Muscle layer of colon (tissue), 2 donors: ENCODE data around the gene FAM193A.
"Not testable (repeated sequence)": the region's sequence is repeated elsewhere in the genome, so short reads cannot be mapped to it uniquely, and the experiment has no call there.

Source experiments
- H3K27ac ChIP-seq: one replicate; pipeline ENCODE4 v1.7.0; 2013; ENCODE audit warnings: low read depth, mild to moderate bottlenecking, low read length, moderate library complexity
- H3K27me3 ChIP-seq, 2 donors: one replicate each; pipeline ENCODE4 v1.7.0; 2013; ENCODE audit warnings: low read length in 2 of 2, mild to moderate bottlenecking in 2 of 2; ENCODE audit not compliant: insufficient read depth in 2 of 2, control insufficient read depth in 1 of 2
- H3K36me3 ChIP-seq: one replicate; pipeline ENCODE4 v1.7.0; 2013; ENCODE audit warnings: mild to moderate bottlenecking, low read length; ENCODE audit not compliant: insufficient read depth
- H3K4me1 ChIP-seq: one replicate; pipeline ENCODE4 v1.7.0; 2013; ENCODE audit warnings: mild to moderate bottlenecking, low read length; ENCODE audit not compliant: insufficient read depth
- H3K4me3 ChIP-seq, 2 donors: one replicate each; pipeline ENCODE4 v1.7.0; 2013; ENCODE audit warnings: low read length in 2 of 2, low read depth in 1 of 2, mild to moderate bottlenecking in 1 of 2, moderate library complexity in 1 of 2
- H3K9ac ChIP-seq: one replicate; pipeline ENCODE4 v1.7.0; 2013; ENCODE audit warnings: low read length
- H3K9me3 ChIP-seq: one replicate; pipeline ENCODE4 v1.7.0; 2013; ENCODE audit warnings: mild to moderate bottlenecking, low read length
- donor health status: abdominal sarcoma.
- donor health status: Adenocarcinoma of cecum.

The FAM193A gene

DNA sequence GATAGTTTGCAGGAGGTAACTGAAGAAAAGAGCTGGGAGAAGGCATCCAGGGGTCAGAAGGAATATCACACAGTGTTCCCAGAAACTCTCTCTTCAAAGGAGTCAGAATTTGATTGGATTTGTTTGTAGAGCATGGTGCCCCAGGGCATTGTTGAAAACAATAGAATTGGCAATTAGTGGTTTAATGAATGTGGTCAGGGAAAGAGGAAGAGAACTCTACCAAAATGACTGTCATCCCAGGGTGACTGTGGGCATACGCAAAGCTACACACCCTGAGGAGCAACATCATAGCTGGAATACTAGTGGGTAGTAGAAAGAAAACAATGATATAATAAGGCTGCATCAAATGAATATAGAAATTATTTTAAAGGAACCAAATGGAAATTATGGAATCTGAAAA lies 198.2 kb downstream of the FAM193A start:
- Histone ChIP-seq H3K4me1 (no peaks in the 10 kb centered on the region), H3K9ac (no peak overlapping the region), H3K27me3 (no peaks in the 10 kb centered on the region), H3K27ac (no peak overlapping the region), H3K9me3 (no peaks in the 10 kb centered on the region), H3K4me3 (no peak overlapping the region), H3K36me3 (peaks cover 33% of the 10 kb centered on the region)

DNA sequence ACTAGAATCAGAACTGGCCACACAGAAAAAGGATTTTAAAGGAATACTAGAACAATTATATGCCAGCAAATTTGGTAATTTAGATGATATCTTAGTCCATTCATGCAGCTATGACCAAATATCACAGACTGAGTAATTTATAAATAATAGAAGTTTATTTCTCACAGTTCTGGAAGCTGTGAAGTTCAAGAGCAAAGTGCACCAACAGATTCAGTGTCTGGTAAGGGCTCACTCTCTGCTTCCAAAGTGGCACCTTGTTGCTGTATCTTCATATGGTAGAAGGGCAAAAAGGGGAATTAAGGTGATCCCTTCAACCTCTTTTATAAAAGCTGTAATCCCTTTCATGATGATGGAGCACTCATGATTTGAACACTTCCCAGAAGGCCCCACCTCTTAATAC lies 199.4 kb downstream of the FAM193A start:
- Histone ChIP-seq H3K27ac (no peak overlapping the region), H3K4me3 (no peak overlapping the region), H3K36me3 (peaks cover 33% of the 10 kb centered on the region), H3K9ac (no peak overlapping the region), H3K9me3 (no peaks in the 10 kb centered on the region), H3K4me1 (no peaks in the 10 kb centered on the region), H3K27me3 (no peaks in the 10 kb centered on the region)

DNA sequence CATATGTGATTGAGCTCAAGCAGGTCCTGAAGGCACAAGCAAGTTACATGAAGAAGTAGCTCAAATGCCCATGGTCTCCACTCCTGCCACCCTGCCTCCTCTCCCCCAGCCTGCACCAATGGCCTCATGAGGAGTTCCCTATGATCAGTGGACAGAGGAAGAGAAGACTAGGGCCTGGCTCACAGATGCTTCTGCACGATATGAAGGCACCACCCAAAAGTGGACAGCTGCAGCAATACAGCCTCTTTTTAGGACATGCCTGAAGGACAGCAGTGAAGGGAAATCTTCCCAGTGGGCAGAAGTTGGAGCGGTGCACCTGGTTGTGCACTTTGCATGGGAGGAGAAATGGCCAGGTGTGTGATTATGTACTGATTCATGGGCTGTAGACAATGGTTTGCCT lies 201.8 kb downstream of the FAM193A start:
- not testable (repeated sequence) for H3K4me1 ChIP-seq, H3K4me3 ChIP-seq, H3K9ac ChIP-seq, H3K27me3 ChIP-seq, H3K27ac ChIP-seq, H3K9me3 ChIP-seq
- peaks cover 23% of the 10 kb centered on the region for H3K36me3 ChIP-seq

DNA sequence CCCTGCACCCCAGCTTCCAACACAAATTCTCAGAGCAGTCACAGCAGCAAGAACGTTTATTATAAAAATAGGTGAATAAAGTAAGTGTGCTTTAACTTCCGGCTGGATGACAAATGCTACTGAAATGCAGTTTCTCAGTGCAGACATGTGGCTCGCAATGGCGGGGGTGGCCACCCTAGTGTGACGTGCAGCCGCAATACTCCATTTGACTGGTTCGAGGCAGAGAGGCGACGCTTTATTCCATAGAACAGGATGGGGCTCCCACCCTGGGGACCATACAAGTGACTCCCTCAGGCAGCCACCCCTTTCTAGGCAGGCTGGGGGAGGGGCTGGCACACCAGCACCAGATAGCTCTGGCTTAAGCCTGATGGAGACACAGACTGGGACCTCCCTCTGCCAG lies 205.2 kb downstream of the FAM193A start:
- Histone ChIP-seq H3K4me3 (no peak overlapping the region), H3K36me3 (peaks cover 45% of the 10 kb centered on the region), H3K27me3 (no peaks in the 10 kb centered on the region), H3K27ac (no peak overlapping the region), H3K4me1 (no peaks in the 10 kb centered on the region), H3K9me3 (no peaks in the 10 kb centered on the region), H3K9ac (no peak overlapping the region)

DNA sequence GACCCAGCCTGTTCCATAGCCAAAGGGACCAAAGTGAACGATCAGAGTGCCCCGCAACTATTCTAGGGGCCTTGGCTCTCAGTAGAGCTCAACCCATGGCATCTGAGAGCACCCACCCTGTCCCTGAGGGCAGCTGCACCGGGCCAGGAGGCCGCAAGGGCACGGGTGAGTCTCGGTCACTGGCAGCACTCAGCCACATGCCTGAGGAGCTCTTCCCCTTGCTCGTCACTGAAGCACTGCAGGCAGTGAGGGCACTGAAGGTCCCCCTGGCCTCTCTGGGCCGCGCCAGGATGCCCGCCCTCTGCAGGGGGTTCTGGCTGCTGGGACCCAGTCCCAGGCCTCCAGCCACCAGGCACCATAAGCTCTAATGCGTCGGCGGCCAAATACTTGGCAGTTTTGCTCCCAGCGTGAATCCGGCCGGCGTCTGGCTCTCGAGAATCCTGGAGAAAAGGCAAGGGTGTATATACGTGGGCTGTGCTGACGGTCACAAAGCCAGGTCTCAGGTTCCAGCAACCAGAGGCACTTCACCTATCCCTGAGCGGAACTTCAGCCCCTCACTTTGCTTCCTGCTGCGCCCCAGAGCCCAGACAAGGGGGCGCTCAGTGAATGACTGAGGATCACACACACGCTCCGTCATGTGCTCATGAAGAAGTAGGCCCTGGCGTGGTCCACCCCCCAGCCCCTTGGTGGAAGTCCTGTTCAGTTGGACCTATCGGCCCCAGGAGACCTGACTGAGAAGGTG lies 205.8 kb downstream of the FAM193A start:
- Histone ChIP-seq H3K9me3 (no peaks in the 10 kb centered on the region), H3K27me3 (no peaks in the 10 kb centered on the region), H3K27ac (no peak overlapping the region), H3K4me3 (no peak overlapping the region), H3K4me1 (no peaks in the 10 kb centered on the region), H3K36me3 (peaks cover 52% of the 10 kb centered on the region), H3K9ac (no peak overlapping the region)

DNA sequence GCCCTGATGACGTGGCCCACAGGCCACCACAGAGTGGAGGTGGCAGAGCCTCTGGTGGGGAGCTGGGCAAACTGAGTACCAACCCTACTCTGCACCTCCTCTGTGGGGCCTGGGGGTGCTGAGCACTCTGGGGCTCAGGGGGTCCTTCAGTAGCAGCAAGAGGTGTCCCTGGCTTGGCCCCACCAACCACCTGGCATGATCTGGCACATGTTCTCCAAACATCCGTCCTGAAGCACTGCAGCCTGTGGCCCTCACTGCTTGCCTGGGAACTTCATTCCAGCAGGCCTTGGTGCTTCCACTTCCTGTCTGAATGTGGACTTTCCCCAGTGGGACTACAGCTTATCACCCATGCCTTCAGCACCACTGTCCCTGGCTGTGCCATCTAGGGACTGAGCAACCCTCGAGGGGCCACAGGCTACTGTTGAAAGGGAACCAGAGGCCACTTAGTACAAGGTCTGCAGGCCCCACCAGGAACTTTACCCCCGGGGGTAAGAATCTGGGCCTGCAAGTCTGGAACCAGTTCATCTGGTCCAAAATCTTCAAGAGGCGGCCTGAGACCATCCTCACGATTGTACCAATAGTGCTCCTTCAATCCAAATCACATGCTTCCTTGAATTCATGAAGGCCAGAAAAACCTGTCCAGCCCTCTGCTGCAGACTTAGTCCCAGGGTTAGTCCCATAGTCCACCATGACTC lies 206.5 kb downstream of the FAM193A start:
- H3K4me1 ChIP-seq, result no peaks in the 10 kb centered on the region
- H3K36me3 ChIP-seq, result peaks cover 57% of the 10 kb centered on the region
- no peak overlapping the region for H3K4me3 ChIP-seq
- H3K9me3 ChIP-seq, result no peaks in the 10 kb centered on the region
- H3K27me3 ChIP-seq, result no peaks in the 10 kb centered on the region
- no peak overlapping the region for H3K9ac ChIP-seq
- H3K27ac ChIP-seq, result no peak overlapping the region

DNA sequence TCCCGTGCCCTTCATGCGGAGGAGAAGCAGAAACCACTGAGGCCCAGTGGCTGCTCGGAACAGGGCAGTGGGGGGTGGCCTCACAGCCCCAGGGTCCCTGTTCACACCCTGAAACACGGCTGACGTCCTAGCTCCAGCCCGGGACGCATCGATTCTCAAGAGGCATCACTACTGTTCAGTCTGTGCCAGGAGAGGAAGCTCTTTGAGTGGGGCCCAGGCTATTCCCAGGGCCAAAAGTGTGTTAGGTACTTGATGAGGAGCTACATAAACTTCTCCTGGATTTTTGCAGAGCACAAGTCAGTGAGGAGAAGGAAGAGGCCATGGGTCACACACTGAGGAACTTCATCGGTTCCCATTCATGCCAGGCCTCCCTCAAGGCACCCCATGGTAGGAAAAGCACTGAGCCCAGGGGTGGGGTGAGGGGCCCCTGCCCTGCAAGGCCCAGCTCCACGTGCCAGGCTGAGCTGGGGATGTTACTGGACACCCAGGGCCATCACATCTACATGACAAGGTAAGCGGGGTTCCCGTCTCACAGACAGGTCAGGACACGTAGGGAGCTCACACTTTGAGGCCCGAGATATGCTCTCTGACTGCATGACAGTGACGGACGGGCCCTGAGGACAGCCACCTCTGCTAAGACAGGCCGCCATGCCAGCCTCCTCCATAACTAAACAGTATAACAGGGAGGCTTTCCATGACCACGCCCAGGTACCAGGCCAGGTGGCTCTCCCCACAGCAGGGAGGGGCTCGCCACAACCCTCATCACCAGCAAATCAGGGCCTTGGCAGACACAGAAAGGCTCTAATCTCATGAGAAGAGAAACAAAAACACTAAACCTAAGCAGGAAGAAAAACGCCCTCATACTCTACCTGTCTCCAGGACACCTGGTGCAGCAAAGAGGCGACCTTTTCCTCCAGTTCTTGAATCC lies 207.3 kb downstream of the FAM193A start:
- H3K36me3 ChIP-seq, result peaks cover 57% of the 10 kb centered on the region
- no peaks in the 10 kb centered on the region for H3K27me3 ChIP-seq
- H3K4me1 ChIP-seq, result no peaks in the 10 kb centered on the region
- no peaks in the 10 kb centered on the region for H3K9me3 ChIP-seq
- no peak overlapping the region for H3K9ac ChIP-seq
- no peak overlapping the region for H3K4me3 ChIP-seq
- no peak overlapping the region for H3K27ac ChIP-seq

DNA sequence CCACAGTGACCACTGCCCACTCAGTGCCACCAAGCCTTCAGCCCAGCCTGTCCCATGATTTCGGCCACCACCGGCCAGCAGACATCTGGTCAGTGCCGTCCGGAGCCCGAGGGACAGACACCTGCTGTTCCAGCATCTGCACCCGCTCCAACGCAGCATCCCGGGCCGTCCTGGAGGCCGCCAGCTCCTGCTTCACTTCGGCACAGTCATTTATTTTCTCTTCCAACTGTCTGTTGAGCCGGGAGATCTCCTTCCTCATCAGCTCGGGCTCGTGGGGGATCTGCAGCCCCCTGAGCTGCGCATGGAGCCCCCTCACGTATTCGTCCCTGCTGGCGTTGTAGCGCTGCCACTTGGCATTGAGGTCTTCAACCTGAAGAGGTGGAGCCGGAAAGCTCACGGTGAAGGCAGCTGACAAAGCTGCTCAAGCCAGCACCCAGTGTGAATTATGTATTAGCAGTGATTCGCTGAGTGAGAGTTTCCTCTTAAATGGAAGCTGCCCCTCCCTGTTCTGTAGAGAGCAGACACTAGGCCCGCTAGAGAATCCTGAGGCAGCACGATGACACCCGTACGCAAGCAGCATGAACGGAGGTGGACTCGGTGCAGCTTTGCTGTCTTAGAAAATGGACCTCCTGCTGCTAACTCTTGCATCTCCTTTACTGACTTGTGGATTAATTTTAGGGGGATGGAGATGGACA lies 208.3 kb downstream of the FAM193A start:
- Histone ChIP-seq H3K4me1 (no peaks in the 10 kb centered on the region), H3K4me3 (no peak overlapping the region), H3K9me3 (no peaks in the 10 kb centered on the region), H3K9ac (no peak overlapping the region), H3K36me3 (peaks cover 57% of the 10 kb centered on the region), H3K27ac (no peak overlapping the region), H3K27me3 (no peaks in the 10 kb centered on the region)

DNA sequence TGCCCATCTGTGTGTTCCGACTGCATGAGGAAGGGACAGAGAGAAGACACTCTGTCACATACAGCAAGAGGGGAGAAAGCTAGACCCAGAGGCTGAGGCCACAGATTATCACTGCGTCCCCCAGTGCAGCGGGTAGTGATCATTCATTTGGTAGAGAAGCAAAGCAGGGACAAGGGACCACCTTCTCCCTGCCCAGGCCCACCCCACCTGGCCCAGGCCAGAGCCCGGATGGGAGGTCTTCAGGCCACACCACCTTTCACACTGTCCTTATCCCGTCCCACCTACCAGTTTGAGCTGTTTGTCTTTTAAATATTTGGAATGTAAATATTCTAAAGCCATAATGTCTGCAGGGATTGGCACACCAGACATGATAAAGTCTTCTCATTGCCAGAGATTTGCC lies 209.1 kb downstream of the FAM193A start:
- no peaks in the 10 kb centered on the region for H3K4me1 ChIP-seq
- H3K9ac ChIP-seq, result no peak overlapping the region
- H3K36me3 ChIP-seq, result peaks cover 57% of the 10 kb centered on the region
- no peaks in the 10 kb centered on the region for H3K9me3 ChIP-seq
- no peak overlapping the region for H3K4me3 ChIP-seq
- H3K27me3 ChIP-seq, result no peaks in the 10 kb centered on the region
- H3K27ac ChIP-seq, result no peak overlapping the region

DNA sequence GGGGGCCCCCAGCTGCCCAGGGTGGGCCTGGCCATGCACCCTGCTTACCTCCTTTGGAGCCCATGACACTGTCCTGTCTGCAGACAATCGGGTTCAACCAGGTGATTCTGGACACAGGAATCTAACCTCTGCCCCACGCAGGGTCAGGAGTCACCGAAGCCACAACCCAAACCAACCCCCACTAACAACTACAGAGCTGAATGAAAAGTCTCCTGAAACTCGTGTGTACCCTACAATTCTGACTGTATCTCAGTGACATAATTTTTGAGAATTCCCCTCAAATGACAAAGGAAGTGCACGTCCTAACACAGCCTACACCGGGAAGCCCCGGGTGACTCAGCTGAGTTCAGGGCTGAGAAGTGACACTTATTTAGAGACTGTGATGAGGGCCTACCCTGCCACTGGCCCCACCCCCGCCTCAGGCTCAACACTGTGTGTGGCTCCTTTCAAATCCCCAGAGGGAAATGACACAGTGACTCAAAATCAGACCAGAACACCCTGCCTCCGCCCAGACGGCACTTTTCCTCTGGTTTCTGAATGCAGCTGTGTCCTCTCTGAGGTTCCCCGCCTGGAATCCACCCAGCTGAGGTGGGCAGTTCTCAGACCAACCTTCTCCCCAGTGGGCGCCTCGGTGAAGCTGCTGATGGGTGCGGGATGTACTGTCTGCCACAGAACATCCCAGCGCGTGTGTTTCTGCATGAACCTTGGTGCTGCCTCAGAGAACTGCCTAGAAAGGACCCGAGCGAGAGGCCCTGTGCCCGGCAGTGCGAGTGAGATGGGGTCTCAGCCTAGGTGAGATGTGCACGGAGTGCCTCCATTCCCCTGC lies 209.7 kb downstream of the FAM193A start:
- Histone ChIP-seq H3K9me3 (no peaks in the 10 kb centered on the region), H3K4me1 (peaks cover 4% of the 10 kb centered on the region), H3K27ac (no peak overlapping the region), H3K27me3 (no peaks in the 10 kb centered on the region), H3K4me3 (no peak overlapping the region), H3K9ac (no peak overlapping the region), H3K36me3 (peaks cover 57% of the 10 kb centered on the region)
